Measurements from ENCODE around the gene C1QA. TPM values are rescaled to one million over a fixed set of nuclear protein-coding genes. Genes with fewer than 3 reads are reported as not detected.

The C1QA gene
- total RNA-seq, 2 experiments from 2014 or later: not detected

GRCh38 chr1:22636927-22637326, 499 bp downstream of the C1QA start:
- DNase-seq: no peak
- POLR2A ChIA-PET: no interaction called here
- CTCF ChIA-PET: no interaction called here
- H3K36me3 Mint-ChIP-seq: no peaks in the 10 kb centered on the region
- no peak overlapping the region for H3K27ac Mint-ChIP-seq
- H3K4me3 Mint-ChIP-seq: no peak overlapping the region
- peaks cover 20% of the 10 kb centered on the region for H3K27me3 Mint-ChIP-seq
- intact Hi-C loops (cut with micrococcal nuclease): no loop called here
- no peaks in the 10 kb centered on the region for H3K9me3 Mint-ChIP-seq
- H3K4me1 Mint-ChIP-seq (ENCODE audit: low read depth): no peaks in the 10 kb centered on the region

GRCh38 chr1:22637907-22638445, 1.5 kb downstream of the C1QA start:
- POLR2A ChIA-PET: no interaction called here
- no peak for DNase-seq
- Mint-ChIP-seq H3K27me3 (peaks cover 25% of the 10 kb centered on the region), H3K27ac (no peak overlapping the region), H3K4me1 (ENCODE audit: low read depth) (no peaks in the 10 kb centered on the region), H3K36me3 (no peaks in the 10 kb centered on the region), H3K4me3 (no peak overlapping the region), H3K9me3 (no peaks in the 10 kb centered on the region)
- CTCF ChIA-PET: no interaction called here
- intact Hi-C loops (cut with micrococcal nuclease): no loop called here

- Mint-ChIP-seq H3K4me1 (ENCODE audit: low read depth) (no peaks in the 10 kb centered on the region), H3K27me3 (peaks cover 24% of the 10 kb centered on the region), H3K4me3 (no peak overlapping the region), H3K36me3 (no peaks in the 10 kb centered on the region), H3K9me3 (no peaks in the 10 kb centered on the region), H3K27ac (no peak overlapping the region)
- no peak for DNase-seq
- intact Hi-C loops (cut with micrococcal nuclease): no loop called here
- CTCF ChIA-PET: interaction anchor here (0.6 to 5.2 kb wide), 3 partner anchors 218 to 289 kb away, joined by 3 to 26 read pairs (median 3); no protein-coding TSS in a partner anchor
- POLR2A ChIA-PET: no interaction called here
Measured at GRCh38 chr1:22638476-22639234, 2.2 kb downstream of the C1QA start.

DNA sequence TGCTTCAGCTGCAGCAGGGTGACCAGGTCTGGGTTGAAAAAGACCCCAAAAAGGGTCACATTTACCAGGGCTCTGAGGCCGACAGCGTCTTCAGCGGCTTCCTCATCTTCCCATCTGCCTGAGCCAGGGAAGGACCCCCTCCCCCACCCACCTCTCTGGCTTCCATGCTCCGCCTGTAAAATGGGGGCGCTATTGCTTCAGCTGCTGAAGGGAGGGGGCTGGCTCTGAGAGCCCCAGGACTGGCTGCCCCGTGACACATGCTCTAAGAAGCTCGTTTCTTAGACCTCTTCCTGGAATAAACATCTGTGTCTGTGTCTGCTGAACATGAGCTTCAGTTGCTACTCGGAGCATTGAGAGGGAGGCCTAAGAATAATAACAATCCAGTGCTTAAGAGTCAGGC, 2.9 kb downstream of the C1QA start:
- no peaks in the 10 kb centered on the region for H3K36me3 Mint-ChIP-seq

DNA sequence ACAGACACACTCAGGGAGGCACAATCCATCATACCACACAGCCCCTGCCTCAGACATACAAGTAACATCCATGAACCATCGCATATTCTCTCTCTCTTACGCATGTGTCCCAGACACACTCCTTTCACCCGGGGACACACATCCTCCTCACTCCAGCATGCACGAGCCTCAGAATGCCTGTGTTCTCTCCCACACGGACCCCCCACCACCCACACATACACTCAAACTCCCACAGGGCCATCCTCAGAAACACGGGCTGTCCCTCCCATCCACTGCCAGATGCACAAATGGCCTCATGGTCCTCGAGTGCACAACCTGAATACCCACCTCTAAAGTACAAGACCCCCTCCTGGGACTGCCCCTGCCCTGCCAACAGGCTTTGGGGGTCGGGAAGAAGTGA, 4.8 kb downstream of the C1QA start:
- POLR2A ChIA-PET: no interaction called here
- CTCF ChIA-PET: interaction anchor here (0.9 to 5.2 kb wide), 5 partner anchors 142 to 509 kb away, joined by 3 to 26 read pairs (median 6); no protein-coding TSS in a partner anchor
- H3K4me1 Mint-ChIP-seq (ENCODE audit: low read depth): no peaks in the 10 kb centered on the region
- no peak overlapping the region for H3K27ac Mint-ChIP-seq
- no peaks in the 10 kb centered on the region for H3K36me3 Mint-ChIP-seq
- DNase-seq: no peak
- H3K4me3 Mint-ChIP-seq: no peak overlapping the region
- no peaks in the 10 kb centered on the region for H3K9me3 Mint-ChIP-seq
- H3K27me3 Mint-ChIP-seq: peaks cover 25% of the 10 kb centered on the region
- intact Hi-C loops (cut with micrococcal nuclease): no loop called here

More for the DNA sequence above, 2.9 kb downstream of the C1QA start:
- H3K4me3 Mint-ChIP-seq: no peak overlapping the region
- intact Hi-C loops (cut with micrococcal nuclease): no loop called here
- no peak overlapping the region for H3K27ac Mint-ChIP-seq
- H3K9me3 Mint-ChIP-seq: no peaks in the 10 kb centered on the region
- H3K4me1 Mint-ChIP-seq (ENCODE audit: low read depth): no peaks in the 10 kb centered on the region
- DNase-seq: no peak
- peaks cover 23% of the 10 kb centered on the region for H3K27me3 Mint-ChIP-seq
- ChIA-PET CTCF (interaction anchor here (0.6 to 5.2 kb wide), 3 partner anchors 219 to 288 kb away, joined by 3 to 26 read pairs (median 3); no protein-coding TSS in a partner anchor), POLR2A (no interaction called here)

DNA sequence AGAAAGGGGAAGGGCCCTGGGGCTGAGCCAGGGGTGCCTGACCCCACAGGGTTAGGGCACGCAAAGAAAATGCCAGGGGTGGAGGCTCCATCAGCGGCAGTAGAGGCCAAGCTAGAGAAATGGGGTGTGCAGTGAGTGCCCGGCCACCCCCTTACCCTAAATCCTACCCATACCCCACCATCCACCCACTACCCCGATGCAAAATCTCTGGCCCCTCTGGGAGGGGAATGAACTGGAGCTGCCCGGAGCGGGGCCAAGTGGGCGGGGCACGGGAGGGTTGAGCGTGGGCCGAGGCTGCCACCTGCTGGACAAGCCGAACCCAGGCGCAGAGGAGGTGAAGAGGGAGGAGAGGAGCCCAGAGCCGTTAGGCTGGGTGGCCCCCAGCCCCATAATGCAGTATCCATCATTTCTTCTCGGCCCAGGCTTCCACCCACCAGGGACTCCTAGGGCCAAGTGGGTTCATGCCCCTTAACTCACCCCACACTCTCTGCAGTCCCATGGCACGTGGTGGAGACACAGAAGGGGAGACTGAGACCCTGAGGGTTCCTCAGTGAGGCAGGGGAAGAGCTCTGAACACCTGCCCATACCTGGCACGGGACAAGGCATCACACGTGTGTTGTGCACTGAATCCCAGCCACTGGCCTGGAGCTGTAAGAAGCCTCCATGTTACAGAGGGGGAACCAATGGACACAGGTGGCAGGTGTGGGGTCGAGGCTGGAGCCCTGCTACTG, 5.6 kb downstream of the C1QA start:
- Mint-ChIP-seq H3K4me3 (no peak overlapping the region), H3K27ac (no peak overlapping the region), H3K36me3 (no peaks in the 10 kb centered on the region), H3K9me3 (no peaks in the 10 kb centered on the region), H3K27me3 (peaks cover 22% of the 10 kb centered on the region), H3K4me1 (ENCODE audit: low read depth) (no peaks in the 10 kb centered on the region)
- DNase-seq: peak; percentile 77
- intact Hi-C loops (cut with micrococcal nuclease): loop anchor here (1.0 kb wide), 1 partner anchor 222 kb away; no protein-coding TSS in a partner anchor
- POLR2A ChIA-PET: no interaction called here
- CTCF ChIA-PET: interaction anchor here (0.9 to 5.2 kb wide), 6 partner anchors 26 to 510 kb away, joined by 3 to 26 read pairs (median 6); no protein-coding TSS in a partner anchor

GRCh38 chr1:22643381-22643780, 7.0 kb downstream of the C1QA start, which contains the start of gene C1QC:
Gene C1QC (plus strand): TSS chr1:22643633. CDS start chr1:22644024, 391 bp downstream.
- DNase-seq: no peak
- ChIA-PET CTCF (interaction anchor here (1.1 to 5.2 kb wide), 2 partner anchors 223 to 227 kb away, joined by 4 to 26 read pairs; no protein-coding TSS in a partner anchor), POLR2A (interaction anchor here (0.6 kb wide), 1 partner anchor 222 kb away, joined by 3 read pairs; no protein-coding TSS in a partner anchor)
- Mint-ChIP-seq H3K36me3 (no peaks in the 10 kb centered on the region), H3K9me3 (no peaks in the 10 kb centered on the region), H3K4me1 (ENCODE audit: low read depth) (no peaks in the 10 kb centered on the region), H3K4me3 (no peak within 1 kb of the TSS), H3K27ac (no peak within 1 kb of the TSS), H3K27me3 (peaks cover 18% of the 10 kb centered on the region)
- intact Hi-C loops (cut with micrococcal nuclease): no loop called here

GRCh38 chr1:22643928-22644327, 7.5 kb downstream of the C1QA start:
- Mint-ChIP-seq H3K4me3 (no peak overlapping the region), H3K4me1 (ENCODE audit: low read depth) (no peaks in the 10 kb centered on the region), H3K36me3 (no peaks in the 10 kb centered on the region), H3K9me3 (no peaks in the 10 kb centered on the region), H3K27ac (no peak overlapping the region), H3K27me3 (peaks cover 18% of the 10 kb centered on the region)
- CTCF ChIA-PET: interaction anchor here (0.5 to 5.2 kb wide), 4 partner anchors 11 to 228 kb away, joined by 3 to 26 read pairs (median 4); no protein-coding TSS in a partner anchor
- intact Hi-C loops (cut with micrococcal nuclease): no loop called here
- POLR2A ChIA-PET: interaction anchor here (0.6 kb wide), 1 partner anchor 223 kb away, joined by 3 read pairs; no protein-coding TSS in a partner anchor
- no peak for DNase-seq

- CTCF ChIA-PET: no interaction called here
- H3K27ac Mint-ChIP-seq: no peak overlapping the region
Measured at GRCh38 chr1:22645931-22646330, 9.5 kb downstream of the C1QA start.

DNA sequence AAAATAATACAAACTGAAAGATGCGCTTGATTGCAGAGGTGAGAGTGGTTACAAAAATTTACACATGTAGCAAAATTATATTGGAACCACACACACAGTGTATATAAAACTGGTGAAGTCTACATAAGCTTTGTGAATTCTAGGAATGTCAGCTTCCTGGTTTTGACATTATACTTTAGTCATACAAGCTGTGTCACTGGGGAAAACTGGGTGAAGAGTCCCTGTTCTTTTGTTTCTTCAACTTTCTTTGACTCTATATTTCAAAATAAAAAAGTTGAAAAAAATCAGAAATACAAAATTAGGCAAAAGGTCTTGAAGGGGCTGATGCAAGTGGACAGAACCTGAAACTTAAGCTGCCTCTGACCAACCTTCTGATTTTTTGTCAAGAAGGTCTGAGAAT, 10.0 kb downstream of the C1QA start:
- Mint-ChIP-seq H3K4me1 (ENCODE audit: low read depth) (no peaks in the 10 kb centered on the region), H3K27me3 (peaks cover 13% of the 10 kb centered on the region), H3K36me3 (no peaks in the 10 kb centered on the region), H3K9me3 (no peaks in the 10 kb centered on the region), H3K27ac (no peak overlapping the region), H3K4me3 (no peak overlapping the region)
- CTCF ChIA-PET: no interaction called here
- intact Hi-C loops (cut with micrococcal nuclease): no loop called here
- POLR2A ChIA-PET: no interaction called here
- DNase-seq: no peak

More at GRCh38 chr1:22645931-22646330, 9.5 kb downstream of the C1QA start:
- DNase-seq: no peak
- no peaks in the 10 kb centered on the region for H3K9me3 Mint-ChIP-seq
- H3K36me3 Mint-ChIP-seq: no peaks in the 10 kb centered on the region
- peaks cover 17% of the 10 kb centered on the region for H3K27me3 Mint-ChIP-seq
- H3K4me3 Mint-ChIP-seq: no peak overlapping the region
- POLR2A ChIA-PET: no interaction called here
- no peaks in the 10 kb centered on the region for H3K4me1 Mint-ChIP-seq (ENCODE audit: low read depth)
- intact Hi-C loops (cut with micrococcal nuclease): no loop called here

GRCh38 chr1:22650089-22650693, 13.8 kb downstream of the C1QA start:
- no peak for DNase-seq
- intact Hi-C loops (cut with micrococcal nuclease): no loop called here
- Mint-ChIP-seq H3K4me1 (ENCODE audit: low read depth) (no peaks in the 10 kb centered on the region), H3K27me3 (peaks cover 5% of the 10 kb centered on the region), H3K27ac (no peak overlapping the region), H3K4me3 (no peak overlapping the region), H3K9me3 (no peaks in the 10 kb centered on the region), H3K36me3 (no peaks in the 10 kb centered on the region)
- CTCF ChIA-PET: no interaction called here
- POLR2A ChIA-PET: no interaction called here
